Uterus (tissue), 4 donors: ENCODE data around the gene ATP6V0E1. TPM values are rescaled to one million over a fixed set of nuclear protein-coding genes. Genes with fewer than 3 reads are reported as not detected.
"Not testable (repeated sequence)": the region's sequence is repeated elsewhere in the genome, so short reads cannot be mapped to it uniquely, and the experiment has no call there.

Experiments used
- DNase-seq, 2 donors: peaks; one replicate each; pipeline ENCODE4 v3.0.0-alpha.2; 2019 to 2020
- H3K27ac ChIP-seq, 2 donors: fragments of 200-600 bp; sonication (generic); 1 replicate in 1 of 2; 2 replicates in 1 of 2; pipeline ENCODE4 v1.5.1; 2016 to 2018
- H3K27me3 ChIP-seq, 2 donors: fragments of 200-600 bp; sonication (generic); one replicate each; pipeline ENCODE4 v1.5.1; 2018 to 2019; ENCODE audit warnings: control low read depth in 1 of 2
- H3K36me3 ChIP-seq, 2 donors: fragments of 200-600 bp; sonication (generic); one replicate each; pipeline ENCODE4 v1.5.1; 2019; ENCODE audit warnings: control low read depth in 1 of 2
- H3K4me1 ChIP-seq, 2 donors: fragments of 200-600 bp; sonication (generic); one replicate each; pipeline ENCODE4 v1.5.1; 2018 to 2019; ENCODE audit warnings: control low read depth in 1 of 2
- H3K4me3 ChIP-seq, 2 donors: fragments of 200-600 bp; sonication (generic); 1 replicate in 1 of 2; 2 replicates in 1 of 2; pipeline ENCODE4 v1.5.1; 2018 to 2019; ENCODE audit warnings: mild to moderate bottlenecking in 1 of 2
- H3K9me3 ChIP-seq, 2 donors: fragments of 200-600 bp; sonication (generic); one replicate each; pipeline ENCODE4 v1.5.1; 2019; ENCODE audit warnings: control low read depth in 1 of 2
- POLR2A ChIP-seq, 2 donors: fragments of 450-650 bp; IDR thresholded peaks; one replicate each; pipeline ENCODE4 v1.6.1; 2016; ENCODE audit warnings: antibody characterized with exemption in 2 of 2, mild to moderate bottlenecking in 1 of 2, moderate library complexity in 1 of 2
- intact Hi-C: fragments of 100-400 bp; cut with DNase I; formaldehyde crosslinking; loops from one replicate; pipeline ENCODE4 v1.15.1; 2023; ENCODE audit warnings: low total_unique reads
- small RNA-seq: library from RNA; depleted of rRNA; stranded (forward); fragments of <200 nt; gene quantifications from one replicate; pipeline ENCODE3, GENCODE V24; 2016
- total RNA-seq, 4 donors: library from RNA; depleted of rRNA in 3 of 4; stranded (reverse); fragments of >200 nt in 3 of 4; gene quantifications; one replicate each; pipeline versions ENCODE4 v1.1.0 to v1.2.4, GENCODE V29; 2014 to 2023
- TF ChIP-seq, protein P1 (sequence below), 4 experiments: fragments of 200-600 bp in 2 of 4; fragments of 450-650 bp in 2 of 4; sonication (generic) in 2 of 4; IDR thresholded peaks; one replicate each; pipeline ENCODE4 v1.5.1; 2016 to 2019; ENCODE audit warnings: antibody characterized with exemption in 4 of 4, mild to moderate bottlenecking in 2 of 4, moderate library complexity in 1 of 4
- donor health status: DM: yes; HTN: yes; CAD: no.

The ATP6V0E1 gene
- total RNA-seq, 4 donors from 2014 or later: 75.6 to 159 (median 137) TPM

DNA sequence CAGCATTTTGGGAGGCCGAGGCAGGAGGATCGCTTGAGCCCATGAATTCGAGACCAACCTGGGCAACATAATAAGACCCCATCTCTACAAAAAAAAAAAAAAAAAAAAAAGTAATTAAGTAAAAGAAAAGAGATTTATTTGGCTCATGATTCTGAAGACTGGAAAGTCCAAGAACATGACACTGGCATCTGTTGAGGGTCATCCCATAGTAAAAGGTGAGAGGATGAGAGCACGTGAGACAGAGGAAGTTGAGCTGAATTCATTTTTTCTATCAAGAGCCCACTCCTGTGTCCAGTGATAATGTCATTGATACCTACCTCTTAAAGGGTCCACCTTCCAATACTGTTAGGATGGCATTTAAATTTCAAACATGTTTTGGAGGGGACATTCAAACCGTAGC, 92.4 kb downstream of the ATP6V0E1 start:
- intact Hi-C loops: no loop called here
- H3K9me3 ChIP-seq: no peaks in the 10 kb centered on the region
- no peaks in the 10 kb centered on the region for H3K36me3 ChIP-seq
- DNase-seq: no peak
- no peak overlapping the region for H3K27ac ChIP-seq
- H3K27me3 ChIP-seq: no peaks in the 10 kb centered on the region
- TF ChIP-seq POLR2A (IDR thresholded peaks at IDR 0.05): no peak
- TF ChIP-seq, protein P1, sequence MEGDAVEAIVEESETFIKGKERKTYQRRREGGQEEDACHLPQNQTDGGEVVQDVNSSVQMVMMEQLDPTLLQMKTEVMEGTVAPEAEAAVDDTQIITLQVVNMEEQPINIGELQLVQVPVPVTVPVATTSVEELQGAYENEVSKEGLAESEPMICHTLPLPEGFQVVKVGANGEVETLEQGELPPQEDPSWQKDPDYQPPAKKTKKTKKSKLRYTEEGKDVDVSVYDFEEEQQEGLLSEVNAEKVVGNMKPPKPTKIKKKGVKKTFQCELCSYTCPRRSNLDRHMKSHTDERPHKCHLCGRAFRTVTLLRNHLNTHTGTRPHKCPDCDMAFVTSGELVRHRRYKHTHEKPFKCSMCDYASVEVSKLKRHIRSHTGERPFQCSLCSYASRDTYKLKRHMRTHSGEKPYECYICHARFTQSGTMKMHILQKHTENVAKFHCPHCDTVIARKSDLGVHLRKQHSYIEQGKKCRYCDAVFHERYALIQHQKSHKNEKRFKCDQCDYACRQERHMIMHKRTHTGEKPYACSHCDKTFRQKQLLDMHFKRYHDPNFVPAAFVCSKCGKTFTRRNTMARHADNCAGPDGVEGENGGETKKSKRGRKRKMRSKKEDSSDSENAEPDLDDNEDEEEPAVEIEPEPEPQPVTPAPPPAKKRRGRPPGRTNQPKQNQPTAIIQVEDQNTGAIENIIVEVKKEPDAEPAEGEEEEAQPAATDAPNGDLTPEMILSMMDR (IDR thresholded peaks at IDR 0.05): no peak
- no peaks in the 10 kb centered on the region for H3K4me1 ChIP-seq
- no peak overlapping the region for H3K4me3 ChIP-seq

DNA sequence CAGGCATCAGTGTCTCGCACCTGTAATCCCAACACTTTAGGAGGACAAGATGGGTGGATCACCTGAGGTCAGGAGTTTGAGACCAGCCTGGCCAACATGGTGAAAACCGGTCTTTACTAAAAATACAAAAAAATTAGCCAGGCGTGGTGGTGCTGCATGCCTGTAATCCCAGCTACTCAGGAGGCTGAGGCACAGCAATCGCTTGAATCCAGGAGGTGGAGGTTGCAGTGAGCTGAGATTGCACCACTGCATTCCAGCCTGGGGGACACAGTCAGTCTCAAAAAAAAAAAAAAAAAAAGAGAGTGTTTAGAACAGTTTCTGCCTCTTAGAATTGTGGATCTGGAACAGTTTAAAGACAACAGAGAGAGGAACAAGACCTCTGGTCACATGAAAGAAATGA, 92.9 kb downstream of the ATP6V0E1 start:
- H3K4me1 ChIP-seq, intact Hi-C loops: not testable (repeated sequence)

DNA sequence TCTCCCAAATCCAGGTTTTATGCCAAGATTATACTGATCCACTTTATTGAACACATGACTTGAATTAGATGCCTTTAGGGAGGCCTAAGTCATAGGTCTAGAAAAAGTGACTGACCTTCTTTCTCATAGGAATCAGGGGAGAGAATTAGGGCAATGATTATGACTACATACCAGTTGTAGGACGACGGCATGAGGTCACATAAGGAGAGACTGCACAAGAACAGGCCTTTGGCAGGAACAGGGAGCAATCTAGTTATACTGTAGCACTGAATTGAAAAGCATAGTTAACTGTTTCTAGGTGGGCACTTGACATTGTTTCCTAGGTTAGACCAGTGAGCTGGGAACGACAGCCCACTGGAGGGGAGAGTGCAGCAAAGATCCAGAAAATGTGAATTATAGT, 95.3 kb downstream of the ATP6V0E1 start:
- no peaks in the 10 kb centered on the region for H3K4me1 ChIP-seq

More for the DNA sequence above, 92.9 kb downstream of the ATP6V0E1 start:
- H3K9me3 ChIP-seq, H3K36me3 ChIP-seq, DNase-seq, H3K27ac ChIP-seq, H3K27me3 ChIP-seq, H3K4me3 ChIP-seq: not testable (repeated sequence)

More for the DNA sequence above, 95.3 kb downstream of the ATP6V0E1 start:
- H3K36me3 ChIP-seq: no peaks in the 10 kb centered on the region
- no peak for DNase-seq
- no peak overlapping the region for H3K4me3 ChIP-seq
- H3K27me3 ChIP-seq: no peaks in the 10 kb centered on the region
- intact Hi-C loops: no loop called here
- H3K27ac ChIP-seq: no peak overlapping the region
- no peaks in the 10 kb centered on the region for H3K9me3 ChIP-seq
- TF ChIP-seq POLR2A (IDR thresholded peaks at IDR 0.05): no peak
- TF ChIP-seq, protein P1 (IDR thresholded peaks at IDR 0.05): no peak

Small RNAs within 50 kb of the gene (small RNA-seq; reads per million reads assigned to genes)
- not detected for gene RF00019
- gene SNORA74B: 28.7 reads per million, percentile 92 among the genes with 10 or more reads in this experiment

Other genes starting within 250 kb of the ATP6V0E1 start
- 1,000 to 10,000 TPM in 1 of 4 donors, 100 to 1,000 TPM in 3; 189 to 2,046 (median 515) TPM for gene DUSP1, start 212.6 kb upstream of the ATP6V0E1 start, total RNA-seq
- 100 to 1,000 TPM in 1 of 4 donors, 10 to 100 TPM in 3; 34.8 to 130 (median 67.7) TPM for gene ERGIC1, start 149.5 kb upstream of the ATP6V0E1 start, total RNA-seq
- 10 to 100 TPM in 3 of 4 donors, 1 to 10 TPM in 1; 8.7 to 35.3 (median 21.1) TPM for gene RPL26L1, start 24.3 kb upstream of the ATP6V0E1 start, total RNA-seq
- 10 to 100 TPM; 19.7 to 40.1 (median 35.2) TPM for gene CREBRF, start 72.6 kb downstream of the ATP6V0E1 start, total RNA-seq
- gene BNIP1, start 160.8 kb downstream of the ATP6V0E1 start, total RNA-seq: 10 to 100 TPM in 2 of 4 donors, 1 to 10 TPM in 1, not detected in 1; 9.8 to 23.9 (median 12.0) TPM